ENCODE data around the gene PARN. TPM values are rescaled to one million over a fixed set of nuclear protein-coding genes. Genes with fewer than 3 reads are reported as not detected.

Gene PARN
- total RNA-seq, 4 donors from 2014 or later: 34.1 to 50.0 (median 40.3) TPM

DNA sequence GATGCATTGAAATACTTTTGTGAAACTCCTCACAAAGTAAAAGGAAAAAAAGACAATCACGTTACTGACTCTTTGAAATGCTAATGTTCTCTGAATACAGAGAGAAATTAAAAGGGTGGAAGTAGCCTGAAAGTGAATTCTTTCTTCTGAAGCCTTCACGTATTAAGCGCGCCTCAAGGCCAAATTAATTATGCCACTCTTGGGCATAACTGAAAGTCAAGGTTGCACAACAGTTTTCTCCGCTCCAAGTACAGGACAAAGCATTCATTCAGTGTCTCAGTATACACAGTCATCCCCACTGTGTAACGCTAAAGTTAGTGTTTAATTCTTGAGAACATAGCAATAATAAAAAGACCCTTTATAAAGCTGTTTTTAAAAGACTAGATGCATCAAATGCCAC, 21.5 kb downstream of the PARN start:
- no peaks in the 10 kb centered on the region for H3K36me3 ChIP-seq
- H3K9me3 ChIP-seq: no peaks in the 10 kb centered on the region

DNA sequence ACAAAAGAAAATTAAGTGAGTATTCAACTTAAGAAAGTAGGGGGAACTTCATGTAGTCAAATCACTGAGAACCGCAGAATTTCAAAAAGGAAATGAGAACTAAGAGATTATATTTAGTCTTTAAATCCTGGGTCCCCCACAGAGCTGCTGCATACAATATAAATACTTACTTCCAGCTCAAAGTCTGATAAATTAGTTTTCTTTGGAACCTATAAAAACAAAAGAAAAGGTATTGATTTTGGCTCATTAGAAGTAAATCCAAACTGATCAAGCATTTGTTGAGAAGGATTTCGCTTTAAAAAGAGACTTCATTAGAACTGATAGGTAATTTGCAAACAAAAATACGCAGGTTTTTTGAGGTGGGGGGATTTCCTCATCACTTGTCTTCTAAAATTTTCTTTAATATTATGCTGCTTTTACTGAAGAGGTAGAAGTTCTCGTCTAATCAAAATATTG, 21.9 kb downstream of the PARN start:
- Histone ChIP-seq H3K36me3 (no peaks in the 10 kb centered on the region), H3K9me3 (no peaks in the 10 kb centered on the region), H3K27me3 (no peaks in the 10 kb centered on the region), H3K4me3 (no peak overlapping the region), H3K27ac (no peak overlapping the region), H3K4me1 (no peaks in the 10 kb centered on the region)
- TF ChIP-seq POLR2A (IDR thresholded peaks at IDR 0.05): no peak
- TF ChIP-seq, protein P1, sequence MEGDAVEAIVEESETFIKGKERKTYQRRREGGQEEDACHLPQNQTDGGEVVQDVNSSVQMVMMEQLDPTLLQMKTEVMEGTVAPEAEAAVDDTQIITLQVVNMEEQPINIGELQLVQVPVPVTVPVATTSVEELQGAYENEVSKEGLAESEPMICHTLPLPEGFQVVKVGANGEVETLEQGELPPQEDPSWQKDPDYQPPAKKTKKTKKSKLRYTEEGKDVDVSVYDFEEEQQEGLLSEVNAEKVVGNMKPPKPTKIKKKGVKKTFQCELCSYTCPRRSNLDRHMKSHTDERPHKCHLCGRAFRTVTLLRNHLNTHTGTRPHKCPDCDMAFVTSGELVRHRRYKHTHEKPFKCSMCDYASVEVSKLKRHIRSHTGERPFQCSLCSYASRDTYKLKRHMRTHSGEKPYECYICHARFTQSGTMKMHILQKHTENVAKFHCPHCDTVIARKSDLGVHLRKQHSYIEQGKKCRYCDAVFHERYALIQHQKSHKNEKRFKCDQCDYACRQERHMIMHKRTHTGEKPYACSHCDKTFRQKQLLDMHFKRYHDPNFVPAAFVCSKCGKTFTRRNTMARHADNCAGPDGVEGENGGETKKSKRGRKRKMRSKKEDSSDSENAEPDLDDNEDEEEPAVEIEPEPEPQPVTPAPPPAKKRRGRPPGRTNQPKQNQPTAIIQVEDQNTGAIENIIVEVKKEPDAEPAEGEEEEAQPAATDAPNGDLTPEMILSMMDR (IDR thresholded peaks at IDR 0.05): no peak
- intact Hi-C loops (cut with DNase I; ENCODE audit: low total_unique reads): no loop called here
- DNase-seq: no peak

More for the DNA sequence above, 21.5 kb downstream of the PARN start:
- DNase-seq: no peak
- no peaks in the 10 kb centered on the region for H3K27me3 ChIP-seq
- intact Hi-C loops (cut with DNase I; ENCODE audit: low total_unique reads): no loop called here
- TF ChIP-seq POLR2A (IDR thresholded peaks at IDR 0.05): no peak
- TF ChIP-seq, protein P1 (IDR thresholded peaks at IDR 0.05): no peak
- H3K4me1 ChIP-seq: no peaks in the 10 kb centered on the region
- H3K27ac ChIP-seq: no peak overlapping the region
- no peak overlapping the region for H3K4me3 ChIP-seq

DNA sequence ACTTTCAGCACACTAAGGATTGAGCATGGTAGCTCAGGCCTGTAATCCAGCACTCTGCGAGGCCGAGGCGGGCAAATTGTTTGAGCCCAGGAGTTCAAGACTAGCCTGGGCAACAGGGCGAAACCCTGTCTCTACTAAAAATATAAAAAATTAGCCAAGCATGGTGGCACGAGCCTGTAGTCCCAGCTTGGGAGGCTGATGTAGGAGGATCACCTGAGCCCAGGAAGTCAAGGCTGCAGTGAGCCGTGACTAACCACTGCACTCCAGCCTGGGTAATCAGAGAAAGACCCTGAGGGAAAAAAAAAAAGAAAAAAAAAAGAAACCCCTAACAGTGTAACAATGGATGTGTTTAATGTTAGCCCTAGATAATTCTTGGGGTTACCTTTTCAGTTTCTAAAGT, 24.0 kb downstream of the PARN start:
- H3K27ac ChIP-seq: no peak overlapping the region
- DNase-seq: no peak
- no peaks in the 10 kb centered on the region for H3K4me1 ChIP-seq
- no peak overlapping the region for H3K4me3 ChIP-seq
- intact Hi-C loops (cut with DNase I; ENCODE audit: low total_unique reads): no loop called here
- no peaks in the 10 kb centered on the region for H3K27me3 ChIP-seq
- no peaks in the 10 kb centered on the region for H3K9me3 ChIP-seq
- no peaks in the 10 kb centered on the region for H3K36me3 ChIP-seq
- TF ChIP-seq POLR2A (IDR thresholded peaks at IDR 0.05): no peak
- TF ChIP-seq, protein P1 (IDR thresholded peaks at IDR 0.05): no peak

DNA sequence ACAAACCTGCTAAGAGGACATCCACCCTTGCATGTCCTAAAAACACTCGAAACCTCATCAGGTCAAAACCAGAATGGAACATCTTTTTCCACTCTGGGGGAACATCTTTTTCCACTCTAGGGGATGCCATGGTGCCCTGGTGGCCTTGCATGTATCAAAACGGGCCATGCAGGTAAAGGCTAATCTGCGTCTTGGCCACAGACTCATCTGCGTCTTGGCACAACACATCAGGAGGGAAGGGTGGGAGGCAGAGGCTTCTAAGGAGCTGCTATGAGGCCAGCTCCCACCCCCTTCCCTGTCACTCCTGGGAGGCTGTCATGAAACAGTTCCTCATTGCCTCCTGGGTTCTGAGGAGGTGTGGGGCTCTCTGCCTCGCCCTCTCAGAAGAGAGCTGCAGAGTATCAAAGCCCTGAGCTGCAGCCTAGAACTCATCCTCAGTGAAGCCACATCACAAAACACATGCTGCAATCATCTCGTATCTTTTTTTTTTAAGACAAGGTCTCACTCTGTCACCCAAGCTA, 27.6 kb downstream of the PARN start:
- Histone ChIP-seq H3K36me3 (no peaks in the 10 kb centered on the region), H3K9me3 (no peaks in the 10 kb centered on the region)
- intact Hi-C loops (cut with DNase I; ENCODE audit: low total_unique reads): no loop called here

DNA sequence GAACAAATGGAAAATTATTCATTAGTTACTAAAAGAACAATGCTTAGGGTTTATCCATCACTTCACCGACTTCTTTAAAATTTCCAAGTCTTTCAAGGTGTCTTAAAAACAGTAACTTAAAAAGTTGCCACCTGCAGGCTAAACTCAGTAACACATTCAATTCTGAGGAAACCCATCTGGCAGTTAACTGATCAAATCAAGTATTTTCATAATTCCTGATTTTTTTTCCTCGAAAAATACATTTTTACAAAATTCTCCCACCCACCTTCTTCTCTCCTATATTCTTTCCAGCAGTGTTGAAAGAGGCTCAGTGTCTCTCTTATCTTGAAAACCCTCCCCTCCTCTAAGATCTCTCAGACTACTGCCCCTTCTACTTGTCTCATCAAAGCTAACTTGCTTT, 29.9 kb downstream of the PARN start:
- Histone ChIP-seq H3K27me3 (no peaks in the 10 kb centered on the region), H3K4me1 (no peaks in the 10 kb centered on the region), H3K9me3 (no peaks in the 10 kb centered on the region), H3K27ac (no peak overlapping the region), H3K4me3 (no peak overlapping the region), H3K36me3 (no peaks in the 10 kb centered on the region)
- no peak for DNase-seq
- no peak for TF ChIP-seq POLR2A (IDR thresholded peaks at IDR 0.05)
- TF ChIP-seq, protein P1 (IDR thresholded peaks at IDR 0.05): peak in 2 of 4 experiments; percentile 23 to 48
- intact Hi-C loops (cut with DNase I; ENCODE audit: low total_unique reads): no loop called here

More for the DNA sequence above, 27.6 kb downstream of the PARN start:
- H3K27ac ChIP-seq: no peak overlapping the region
- H3K27me3 ChIP-seq: no peaks in the 10 kb centered on the region
- H3K4me1 ChIP-seq: no peaks in the 10 kb centered on the region
- no peak for TF ChIP-seq POLR2A (IDR thresholded peaks at IDR 0.05)
- TF ChIP-seq, protein P1 (IDR thresholded peaks at IDR 0.05): no peak
- no peak for DNase-seq
- no peak overlapping the region for H3K4me3 ChIP-seq
